Activated T-helper 9 cell treated with anti-CD3 and anti-CD28 coated beads, Interleukin-2, amount 50 U/mL, for 16 hours (primary cell): Measurements from ENCODE around the gene CTPS2.
A peak's percentile ranks its signal among the peaks of the same experiment; 100 is the strongest.
"Not testable (repeated sequence)": the region's sequence is repeated elsewhere in the genome, so short reads cannot be mapped to it uniquely, and the experiment has no call there.

ENCODE experiments used
- DNase-seq: peaks from one replicate; pipeline ENCODE4 v3.0.0-alpha.2; 2020; ENCODE audit warnings: low read depth

CTPS2 gene

GRCh38 chrX:16712548-16713155 lies at the start of gene CTPS2:
CTPS2 (minus strand) TSS chrX:16712669; CDS start chrX:16702902, 9,767 bp downstream.
- DNase-seq, result peak; percentile 15

GRCh38 chrX:16761500-16761899 lies 49.0 kb upstream of the CTPS2 start:
- not testable (repeated sequence) for DNase-seq

- no peak for DNase-seq
These were observed 44.3 kb upstream of the CTPS2 start for GRCh38 chrX:16756724-16757123.

GRCh38 chrX:16754019-16754418 lies 41.5 kb upstream of the CTPS2 start:
- no peak for DNase-seq

GRCh38 chrX:16750136-16750535 lies 37.7 kb upstream of the CTPS2 start:
- no peak for DNase-seq

GRCh38 chrX:16748425-16748824 lies 36.0 kb upstream of the CTPS2 start:
- no peak for DNase-seq

- no peak for DNase-seq
These were observed 33.2 kb upstream of the CTPS2 start for GRCh38 chrX:16745659-16746058.

- DNase-seq, result no peak
These were observed 32.6 kb upstream of the CTPS2 start for GRCh38 chrX:16745102-16745501.

- no peak for DNase-seq
These were observed 31.3 kb upstream of the CTPS2 start for GRCh38 chrX:16743604-16744325.

GRCh38 chrX:16739574-16739973 lies 27.1 kb upstream of the CTPS2 start:
- no peak for DNase-seq

GRCh38 chrX:16737024-16737423 lies 24.6 kb upstream of the CTPS2 start:
- DNase-seq, result no peak

GRCh38 chrX:16733013-16733412 lies 20.5 kb upstream of the CTPS2 start:
- no peak for DNase-seq

GRCh38 chrX:16730450-16730849 lies 18.0 kb upstream of the CTPS2 start:
- no peak for DNase-seq

GRCh38 chrX:16727637-16728036 lies 15.2 kb upstream of the CTPS2 start:
- DNase-seq, result no peak

GRCh38 chrX:16726347-16726988 lies 14.0 kb upstream of the CTPS2 start:
- DNase-seq, result not testable (repeated sequence)

GRCh38 chrX:16725072-16725471 lies 12.6 kb upstream of the CTPS2 start:
- DNase-seq, result no peak

GRCh38 chrX:16722481-16722880 lies 10.0 kb upstream of the CTPS2 start:
- no peak for DNase-seq

- peak; percentile 95 for DNase-seq
These were observed 7.0 kb upstream of the CTPS2 start, which contains the start of gene SYAP1 for GRCh38 chrX:16719334-16720084. SYAP1 (plus strand) TSS chrX:16719612; CDS start chrX:16719725, 113 bp downstream.

GRCh38 chrX:16718824-16719333 lies 6.4 kb upstream of the CTPS2 start:
- DNase-seq, result no peak

- DNase-seq, result not testable (repeated sequence)
These were observed 4.0 kb upstream of the CTPS2 start for GRCh38 chrX:16716451-16716850.

GRCh38 chrX:16715638-16716037 lies 3.2 kb upstream of the CTPS2 start:
- not testable (repeated sequence) for DNase-seq

GRCh38 chrX:16714504-16714903 lies 2.0 kb upstream of the CTPS2 start:
- no peak for DNase-seq
